ENCODE results near the gene CEP95.

Gene CEP95

DNA sequence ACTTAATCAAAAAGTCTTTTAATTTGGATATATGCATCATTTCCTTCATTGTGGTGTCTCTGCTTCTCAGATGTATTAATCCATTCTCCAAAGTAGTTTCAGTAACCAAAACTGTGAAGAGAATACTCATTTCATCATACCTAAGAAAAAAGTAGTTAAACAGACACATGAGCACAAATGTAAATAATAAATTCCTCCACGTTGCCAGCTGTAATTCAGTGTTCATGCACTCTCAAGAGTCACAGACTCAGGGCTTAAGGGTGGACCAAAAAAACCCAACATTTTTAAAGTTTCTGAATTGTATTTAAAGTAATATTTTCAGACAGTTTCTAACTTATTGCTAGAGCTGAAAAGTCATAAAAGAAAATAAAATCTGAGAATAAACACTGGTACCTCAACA lies 28.9 kb upstream of the CEP95 start:
- H3K36me3 ChIP-seq (ENCODE audit: control insufficient read depth in 2 of 2, insufficient read depth in 1 of 2, low read length in 2 of 2): peaks cover 38 to 48% of the 10 kb centered on the region in 2 experiments
- no peak overlapping the region for H3K4me3 ChIP-seq (ENCODE audit: low read depth, low read length)
- TF ChIP-seq PRDM1 (tag by site-specific recombination; IDR thresholded peaks at IDR 0.05): no peak
- TF ChIP-seq PRDM6 (tag by site-specific recombination; IDR thresholded peaks at IDR 0.05): peak; percentile 57
- H3K4me1 ChIP-seq (ENCODE audit: control insufficient read depth, insufficient read depth, low read length): peaks cover 12% of the 10 kb centered on the region
- no peaks in the 10 kb centered on the region for H3K9me3 ChIP-seq (ENCODE audit: control insufficient read depth, insufficient read depth, low read depth, low read length)
- CTCF ChIA-PET: interaction anchor here (1.5 to 1.8 kb wide), 3 partner anchors 13 to 58 kb away, joined by 6 to 8 read pairs (median 6); no protein-coding TSS in a partner anchor
- H3K27ac ChIP-seq (ENCODE audit: extremely low read depth, low read depth, low read length): no peak overlapping the region
- POLR2A ChIA-PET: interaction anchor here (0.6 kb wide), 1 partner anchor 256 kb away, joined by 3 read pairs; no protein-coding TSS in a partner anchor

GRCh38 chr17:64480951-64481350 lies 25.8 kb upstream of the CEP95 start:
- TF ChIP-seq ZXDB (tag by site-specific recombination; IDR thresholded peaks at IDR 0.05) (no peak), ZBTB17 (tag by site-specific recombination; IDR thresholded peaks at IDR 0.05) (0 out of 2 replicates have a peak, but pooled peaks have one; percentile 26)
- no peaks in the 10 kb centered on the region for H3K9me3 ChIP-seq (ENCODE audit: control insufficient read depth, insufficient read depth, low read depth, low read length)
- CTCF ChIA-PET: interaction anchor here (0.5 to 1.5 kb wide), 2 partner anchors 57 to 61 kb away, joined by 3 to 5 read pairs; no protein-coding TSS in a partner anchor
- no peak overlapping the region for H3K27ac ChIP-seq (ENCODE audit: extremely low read depth, low read depth, low read length)
- H3K4me3 ChIP-seq (ENCODE audit: low read depth, low read length): no peak overlapping the region
- POLR2A ChIA-PET: interaction anchor here (0.7 to 1.5 kb wide), 2 partner anchors 16 to 161 kb away, joined by 3 read pairs; partner anchors contain the start of gene POLG2
- H3K36me3 ChIP-seq (ENCODE audit: control insufficient read depth in 2 of 2, insufficient read depth in 1 of 2, low read length in 2 of 2): peaks cover 51 to 77% of the 10 kb centered on the region in 2 experiments
- peaks cover 12% of the 10 kb centered on the region for H3K4me1 ChIP-seq (ENCODE audit: control insufficient read depth, insufficient read depth, low read length)

GRCh38 chr17:64484380-64484779 lies 22.4 kb upstream of the CEP95 start:
- POLR2A ChIA-PET: interaction anchor here (1.0 to 1.1 kb wide), 2 partner anchors 21 to 23 kb away, joined by 3 to 5 read pairs; partner anchors contain the start of gene CEP95
- no peak for TF ChIP-seq ZBTB11 (tag by site-specific recombination; conservative IDR thresholded peaks at IDR 0.05; ENCODE audit: low read depth)
- no peak for TF ChIP-seq ZNF548 (tag by site-specific recombination; IDR thresholded peaks at IDR 0.05)
- no peak for TF ChIP-seq ZNF473 (tag by site-specific recombination; IDR thresholded peaks at IDR 0.05)
- TF ChIP-seq ZNF350 (tag by site-specific recombination; IDR thresholded peaks at IDR 0.05): no peak
- no peak for TF ChIP-seq ZNF560 (tag by site-specific recombination; IDR thresholded peaks at IDR 0.05; ENCODE audit: borderline replicate concordance)
- TF ChIP-seq ZNF366 (tag by site-specific recombination; conservative IDR thresholded peaks at IDR 0.05): no peak
- H3K4me1 ChIP-seq (ENCODE audit: control insufficient read depth, insufficient read depth, low read length): no peaks in the 10 kb centered on the region
- H3K27ac ChIP-seq (ENCODE audit: extremely low read depth, low read depth, low read length): no peak overlapping the region
- no peaks in the 10 kb centered on the region for H3K9me3 ChIP-seq (ENCODE audit: control insufficient read depth, insufficient read depth, low read depth, low read length)
- H3K4me3 ChIP-seq (ENCODE audit: low read depth, low read length): no peak overlapping the region
- H3K36me3 ChIP-seq (ENCODE audit: control insufficient read depth in 2 of 2, insufficient read depth in 1 of 2, low read length in 2 of 2): peaks cover 67 to 85% of the 10 kb centered on the region in 2 experiments
- CTCF ChIA-PET: interaction anchor here (0.7 to 1.0 kb wide), 2 partner anchors 12 to 65 kb away, joined by 3 to 4 read pairs; partner anchors contain the start of gene POLG2

GRCh38 chr17:64488301-64488700 lies 18.5 kb upstream of the CEP95 start:
- Histone ChIP-seq H3K4me3 (ENCODE audit: low read depth, low read length) (no peak overlapping the region), H3K4me1 (ENCODE audit: control insufficient read depth, insufficient read depth, low read length) (no peaks in the 10 kb centered on the region), H3K9me3 (ENCODE audit: control insufficient read depth, insufficient read depth, low read depth, low read length) (no peaks in the 10 kb centered on the region), H3K27ac (ENCODE audit: extremely low read depth, low read depth, low read length) (no peak overlapping the region), H3K36me3 (ENCODE audit: control insufficient read depth in 2 of 2, insufficient read depth in 1 of 2, low read length in 2 of 2) (peaks cover 73 to 92% of the 10 kb centered on the region in 2 experiments)
- CTCF ChIA-PET: interaction anchor here (0.9 kb wide), 1 partner anchor 68 kb away, joined by 3 read pairs; no protein-coding TSS in a partner anchor
- TF ChIP-seq ZNF121 (tag by site-specific recombination; IDR thresholded peaks at IDR 0.05): peak; percentile 74
- no peak for TF ChIP-seq OVOL3 (tag by site-specific recombination; IDR thresholded peaks at IDR 0.05)
- POLR2A ChIA-PET: no interaction called here
